GM12873 (cell line): ENCODE measurements around the gene CMA1.
A peak's percentile ranks its signal among the peaks of the same experiment; 100 is the strongest.

ENCODE experiments used
- TF ChIP-seq, protein P1 (sequence below): IDR thresholded peaks from 2 replicates; pipeline ENCODE4 v1.5.1; 2012; ENCODE audit warnings: low read depth, mild to moderate bottlenecking, moderate library complexity, low read length, control low read depth; ENCODE audit not compliant: insufficient read depth; ENCODE audit errors: missing control alignments

The CMA1 gene

DNA sequence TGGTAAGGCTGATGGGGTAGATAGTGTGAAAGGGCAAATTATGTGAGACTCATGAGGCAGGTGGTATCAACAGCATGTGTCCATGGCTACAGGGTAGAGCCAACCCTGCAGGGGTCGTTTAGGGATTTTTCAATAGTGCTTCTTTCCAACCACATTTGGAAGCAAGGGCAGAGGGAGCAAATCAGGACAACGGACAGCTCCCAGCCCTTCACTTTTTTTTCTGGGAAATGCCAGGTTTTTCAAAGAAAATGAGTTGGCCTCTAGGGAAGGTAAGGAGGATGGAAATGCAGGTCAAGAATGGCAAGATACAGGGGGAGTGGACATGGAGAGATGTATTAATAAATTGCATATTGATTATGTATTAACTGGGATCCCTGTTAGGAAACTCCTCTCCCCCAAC lies 4.9 kb upstream of the CMA1 start:
- TF ChIP-seq, protein P1, sequence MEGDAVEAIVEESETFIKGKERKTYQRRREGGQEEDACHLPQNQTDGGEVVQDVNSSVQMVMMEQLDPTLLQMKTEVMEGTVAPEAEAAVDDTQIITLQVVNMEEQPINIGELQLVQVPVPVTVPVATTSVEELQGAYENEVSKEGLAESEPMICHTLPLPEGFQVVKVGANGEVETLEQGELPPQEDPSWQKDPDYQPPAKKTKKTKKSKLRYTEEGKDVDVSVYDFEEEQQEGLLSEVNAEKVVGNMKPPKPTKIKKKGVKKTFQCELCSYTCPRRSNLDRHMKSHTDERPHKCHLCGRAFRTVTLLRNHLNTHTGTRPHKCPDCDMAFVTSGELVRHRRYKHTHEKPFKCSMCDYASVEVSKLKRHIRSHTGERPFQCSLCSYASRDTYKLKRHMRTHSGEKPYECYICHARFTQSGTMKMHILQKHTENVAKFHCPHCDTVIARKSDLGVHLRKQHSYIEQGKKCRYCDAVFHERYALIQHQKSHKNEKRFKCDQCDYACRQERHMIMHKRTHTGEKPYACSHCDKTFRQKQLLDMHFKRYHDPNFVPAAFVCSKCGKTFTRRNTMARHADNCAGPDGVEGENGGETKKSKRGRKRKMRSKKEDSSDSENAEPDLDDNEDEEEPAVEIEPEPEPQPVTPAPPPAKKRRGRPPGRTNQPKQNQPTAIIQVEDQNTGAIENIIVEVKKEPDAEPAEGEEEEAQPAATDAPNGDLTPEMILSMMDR = no peak

- TF ChIP-seq, protein P1 = no peak
Measured at GRCh38 chr14:24506443-24506842, 1.6 kb downstream of the CMA1 start.

DNA sequence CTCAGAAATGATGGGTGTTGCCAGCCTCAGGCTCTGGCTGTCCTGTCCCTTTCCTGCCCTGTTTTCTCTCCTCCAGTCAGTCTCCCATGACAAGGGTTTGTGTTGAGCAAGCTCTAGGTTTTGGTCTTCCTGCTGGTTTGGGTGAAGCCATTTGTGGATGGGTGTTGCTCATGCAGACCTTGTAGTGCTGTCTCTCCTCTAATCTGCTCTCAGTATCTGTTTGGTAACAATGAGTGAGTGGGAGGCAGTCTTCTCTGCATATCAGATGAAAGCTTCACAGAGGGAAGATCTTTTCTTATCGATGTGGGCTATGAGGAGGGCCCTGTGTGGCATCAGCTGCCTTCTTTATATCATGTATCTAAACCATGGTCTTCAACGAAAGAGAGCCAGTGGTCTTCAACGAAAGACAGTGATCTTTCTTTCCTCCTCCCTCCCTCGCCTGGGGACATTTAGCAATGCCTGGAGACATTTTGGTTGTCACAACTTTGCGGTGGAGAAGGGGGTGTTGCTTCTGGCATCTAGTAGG lies 3.6 kb downstream of the CMA1 start:
- TF ChIP-seq, protein P1 = no peak

- TF ChIP-seq, protein P1 = no peak
Measured at GRCh38 chr14:24483604-24484252, 24.3 kb downstream of the CMA1 start.

DNA sequence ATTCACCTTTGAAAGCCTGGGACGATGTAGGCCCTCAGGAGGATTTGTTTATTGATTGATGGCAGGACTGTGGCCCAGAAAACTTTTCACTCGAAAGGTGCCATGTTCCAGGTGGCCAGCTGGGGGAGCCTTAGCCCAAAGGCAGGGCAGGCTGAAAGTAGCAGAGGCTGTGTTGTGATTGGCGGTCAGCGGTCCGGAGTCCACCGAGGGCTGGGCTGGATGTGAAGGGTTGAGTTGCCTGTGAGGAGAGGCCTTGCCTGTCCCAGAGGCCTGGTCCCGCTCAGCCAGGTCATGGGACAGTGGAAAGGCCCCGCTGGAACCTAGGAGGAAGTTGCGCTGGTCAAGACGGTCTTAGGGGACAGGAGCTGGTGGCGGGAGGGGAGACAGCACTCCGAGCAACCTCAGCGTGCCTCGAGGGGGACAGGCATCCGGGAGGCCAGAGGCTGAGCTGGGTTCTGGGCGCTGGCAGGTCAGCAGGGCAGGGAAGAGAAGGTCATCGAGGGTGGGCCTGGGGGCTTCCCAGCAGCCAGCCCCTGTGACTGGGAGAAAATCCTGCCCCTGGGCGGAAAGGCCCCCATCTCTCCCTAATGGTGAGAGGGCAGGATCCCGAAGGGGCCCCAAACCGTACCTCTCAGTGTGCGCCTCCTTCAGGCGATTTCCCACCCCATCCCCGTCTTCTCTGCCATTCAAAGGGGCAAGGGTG lies 26.3 kb downstream of the CMA1 start:
- TF ChIP-seq, protein P1 = peak; percentile 76

DNA sequence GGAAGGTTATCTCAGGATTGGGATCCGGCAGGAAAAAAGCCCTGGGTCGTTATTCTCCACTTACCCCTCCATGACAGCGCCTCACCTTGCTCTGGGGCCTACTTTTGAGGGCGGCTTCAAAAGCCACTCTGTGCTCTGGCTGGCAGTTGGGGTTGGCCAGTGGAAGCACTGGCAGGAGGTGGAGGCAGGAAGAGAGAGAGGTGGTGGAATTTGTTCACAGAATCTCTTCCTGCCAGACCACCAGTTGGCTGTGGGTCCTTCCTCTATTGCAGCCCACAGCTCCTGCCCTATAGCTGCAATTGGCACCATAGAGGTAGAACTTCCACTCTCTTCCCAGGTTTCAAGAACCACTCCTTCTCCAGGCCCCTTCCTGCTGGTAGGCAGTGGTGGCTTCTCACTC lies 32.8 kb downstream of the CMA1 start:
- TF ChIP-seq, protein P1 = no peak

- TF ChIP-seq, protein P1 = no peak
Measured at GRCh38 chr14:24473211-24473610, 34.9 kb downstream of the CMA1 start.
